Astrocyte (in vitro differentiated cells and primary cell): ENCODE results near the gene ATP8B1. TPM values are rescaled to one million over a fixed set of nuclear protein-coding genes. Genes with fewer than 3 reads are reported as not detected.
A peak's percentile ranks its signal among the peaks of the same experiment; 100 is the strongest.

Experiments used
- DNase-seq: peaks from one replicate; pipeline ENCODE4 v3.0.0-alpha.2; 2010; ENCODE audit warnings: low read depth
- FAIRE-seq: peaks from 2 replicates; lab custom pipeline; 2011; peaks lifted over from hg19 to GRCh38; lab: Jason Lieb, UNC
- H2AFZ ChIP-seq: 2 replicates; pipeline ENCODE4 v1.6.0; 2012; ENCODE audit warnings: low read depth, low read length, inconsistent platforms
- H3K27ac ChIP-seq: 2 replicates; pipeline ENCODE4 v1.5.1; 2011; ENCODE audit warnings: low read depth, low read length, inconsistent platforms
- H3K27me3 ChIP-seq: 2 replicates; pipeline ENCODE4 v1.6.0; 2011; ENCODE audit warnings: low read length, inconsistent platforms; ENCODE audit not compliant: insufficient read depth
- H3K36me3 ChIP-seq: 2 replicates; pipeline ENCODE4 v1.5.1; 2011; ENCODE audit warnings: low read length, inconsistent platforms; ENCODE audit not compliant: insufficient read depth
- H3K4me1 ChIP-seq: 2 replicates; pipeline ENCODE4 v1.5.1; 2011; ENCODE audit warnings: low read length, inconsistent platforms; ENCODE audit not compliant: insufficient read depth
- H3K4me2 ChIP-seq: 2 replicates; pipeline ENCODE4 v1.6.0; 2012; ENCODE audit warnings: low read length, inconsistent platforms
- H3K4me3 ChIP-seq: 2 replicates; pipeline ENCODE4 v1.5.1; 2011; ENCODE audit warnings: low read depth, mild to moderate bottlenecking, low read length, inconsistent platforms; ENCODE audit not compliant: insufficient read depth
- H3K79me2 ChIP-seq: 2 replicates; pipeline ENCODE4 v1.6.0; 2012; ENCODE audit warnings: mild to moderate bottlenecking, low read length, inconsistent platforms; ENCODE audit not compliant: insufficient read depth
- H3K9ac ChIP-seq: 2 replicates; pipeline ENCODE4 v1.6.0; 2012; ENCODE audit warnings: mild to moderate bottlenecking, low read length, inconsistent platforms
- H3K9me3 ChIP-seq: 2 replicates; pipeline ENCODE4 v1.5.1; 2012; ENCODE audit warnings: low read depth, mild to moderate bottlenecking, low read length, inconsistent platforms; ENCODE audit not compliant: insufficient read depth
- H4K20me1 ChIP-seq: 2 replicates; pipeline ENCODE4 v1.6.0; 2012; ENCODE audit warnings: low read length, inconsistent platforms; ENCODE audit not compliant: insufficient read depth
- H3K27ac Mint-ChIP-seq: one replicate; pipeline ENCODE4 v1.8.0; 2021; ENCODE audit warnings: mild to moderate bottlenecking, mixed read lengths; ENCODE audit not compliant: unreplicated experiment
- H3K27me3 Mint-ChIP-seq: one replicate; pipeline ENCODE4 v1.8.0; 2021; ENCODE audit warnings: low read depth, mixed read lengths; ENCODE audit not compliant: unreplicated experiment
- H3K36me3 Mint-ChIP-seq: one replicate; pipeline ENCODE4 v1.8.0; 2021; ENCODE audit warnings: low read depth, mixed read lengths; ENCODE audit not compliant: unreplicated experiment
- H3K4me1 Mint-ChIP-seq: one replicate; pipeline ENCODE4 v1.8.0; 2021; ENCODE audit warnings: low read depth, mixed read lengths; ENCODE audit not compliant: unreplicated experiment
- H3K4me3 Mint-ChIP-seq: one replicate; pipeline ENCODE4 v1.8.0; 2021; ENCODE audit warnings: mild to moderate bottlenecking, moderate library complexity, mixed read lengths; ENCODE audit not compliant: unreplicated experiment
- H3K9me3 Mint-ChIP-seq: one replicate; pipeline ENCODE4 v1.8.0; 2021; ENCODE audit warnings: mild to moderate bottlenecking, mixed read lengths; ENCODE audit not compliant: unreplicated experiment
- CTCF ChIP-seq: IDR thresholded peaks from 2 replicates; pipeline ENCODE4 v1.5.1; 2011; ENCODE audit warnings: low read depth, mild to moderate bottlenecking, inconsistent platforms, low read length, moderate library complexity; ENCODE audit not compliant: insufficient read depth
- EZH2 ChIP-seq: IDR thresholded peaks from 2 replicates; pipeline ENCODE4 v1.6.1; 2012; ENCODE audit warnings: mild to moderate bottlenecking, low read length, inconsistent platforms; ENCODE audit not compliant: insufficient read depth
- total RNA-seq: library from RNA; stranded (reverse); gene quantifications from 2 replicates; pipeline ENCODE4 v1.2.1, GENCODE V29; 2021

Gene ATP8B1
- total RNA-seq, 1 donor from 2014 or later, result 10.4 TPM

GRCh38 chr18:57715671-57716070 is 87.4 kb downstream of the ATP8B1 start:
- no peak overlapping the region for H3K4me3 Mint-ChIP-seq
- H3K4me1 Mint-ChIP-seq, result peaks cover 8% of the 10 kb centered on the region
- H3K27me3 Mint-ChIP-seq, result no peaks in the 10 kb centered on the region
- Histone ChIP-seq H4K20me1 (peaks cover 71% of the 10 kb centered on the region), H3K4me3 (no peak overlapping the region), H3K27me3 (no peaks in the 10 kb centered on the region), H3K79me2 (peaks cover 79% of the 10 kb centered on the region), H3K4me2 (no peak overlapping the region), H2AFZ (no peak overlapping the region), H3K27ac (no peak overlapping the region), H3K4me1 (peaks cover 8% of the 10 kb centered on the region), H3K9me3 (no peaks in the 10 kb centered on the region), H3K9ac (no peak overlapping the region), H3K36me3 (no peaks in the 10 kb centered on the region)
- peaks cover 2% of the 10 kb centered on the region for H3K9me3 Mint-ChIP-seq
- TF ChIP-seq EZH2, result no peak
- no peak for TF ChIP-seq CTCF
- FAIRE-seq (no peak), DNase-seq (no peak)
- H3K36me3 Mint-ChIP-seq, result peaks cover 8% of the 10 kb centered on the region
- no peak overlapping the region for H3K27ac Mint-ChIP-seq

DNA sequence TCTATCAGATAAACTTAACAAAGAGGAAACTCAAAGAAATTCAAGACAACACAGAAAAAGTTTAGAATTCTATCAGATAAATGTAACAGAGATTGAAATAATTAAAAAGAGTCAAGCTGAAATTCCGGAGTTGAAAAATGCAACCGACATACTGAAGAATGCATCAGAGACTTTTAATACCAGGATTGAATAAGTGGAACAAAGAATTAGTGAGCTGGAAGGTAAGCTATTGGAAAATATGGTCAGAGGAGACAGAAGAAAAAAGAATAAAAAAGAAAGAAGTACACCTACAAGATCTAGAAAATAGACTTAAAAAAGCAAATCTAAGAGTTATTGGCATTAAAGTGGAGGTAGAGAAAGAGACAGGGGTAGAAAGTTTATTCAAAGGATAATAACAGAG is 88.0 kb downstream of the ATP8B1 start:
- peaks cover 10% of the 10 kb centered on the region for H3K36me3 Mint-ChIP-seq
- TF ChIP-seq CTCF (no peak), EZH2 (no peak)
- no peak overlapping the region for H3K27ac Mint-ChIP-seq
- Histone ChIP-seq H3K79me2 (peaks cover 83% of the 10 kb centered on the region), H3K27me3 (no peaks in the 10 kb centered on the region), H3K4me3 (no peak overlapping the region), H3K9ac (no peak overlapping the region), H3K27ac (no peak overlapping the region), H3K4me1 (peaks cover 8% of the 10 kb centered on the region), H2AFZ (no peak overlapping the region), H3K4me2 (no peak overlapping the region), H3K9me3 (no peaks in the 10 kb centered on the region), H3K36me3 (peaks cover 4% of the 10 kb centered on the region), H4K20me1 (peaks cover 77% of the 10 kb centered on the region)
- peaks cover 8% of the 10 kb centered on the region for H3K4me1 Mint-ChIP-seq
- DNase-seq (no peak), FAIRE-seq (peak; percentile 29)
- no peaks in the 10 kb centered on the region for H3K27me3 Mint-ChIP-seq
- no peak overlapping the region for H3K4me3 Mint-ChIP-seq
- peaks cover 2% of the 10 kb centered on the region for H3K9me3 Mint-ChIP-seq

DNA sequence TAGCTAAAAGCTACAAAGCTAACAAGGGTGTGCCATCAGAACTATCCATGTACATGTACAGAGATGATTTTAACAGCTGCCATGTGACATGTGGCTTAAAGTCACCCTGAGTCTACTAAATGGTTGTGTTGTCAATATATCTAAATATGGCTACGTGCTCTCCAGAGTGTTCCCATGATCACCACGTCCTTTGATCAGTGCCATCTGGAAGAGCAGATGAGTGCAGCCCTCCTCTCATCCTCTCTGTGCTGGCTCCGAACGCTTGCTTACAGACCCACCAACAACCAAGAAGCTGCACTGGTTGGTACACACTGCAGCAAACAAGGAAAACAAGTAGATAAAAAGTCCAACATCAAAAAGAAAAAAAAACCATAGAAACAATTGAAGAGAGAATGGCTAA is 92.9 kb downstream of the ATP8B1 start:
- TF ChIP-seq CTCF (no peak), EZH2 (no peak)
- H3K4me1 Mint-ChIP-seq, result peaks cover 8% of the 10 kb centered on the region
- no peaks in the 10 kb centered on the region for H3K27me3 Mint-ChIP-seq
- H3K27me3 ChIP-seq, result no peaks in the 10 kb centered on the region
- H3K9ac ChIP-seq, result no peak overlapping the region
- H3K4me3 ChIP-seq, result no peak overlapping the region
- no peaks in the 10 kb centered on the region for H3K9me3 Mint-ChIP-seq
- FAIRE-seq, result no peak
- no peaks in the 10 kb centered on the region for H3K9me3 ChIP-seq
- H4K20me1 ChIP-seq, result peaks cover 72% of the 10 kb centered on the region
- DNase-seq, result no peak
- peaks cover 6% of the 10 kb centered on the region for H3K36me3 Mint-ChIP-seq
- peaks cover 74% of the 10 kb centered on the region for H3K79me2 ChIP-seq
- no peak overlapping the region for H3K4me3 Mint-ChIP-seq
- H3K27ac Mint-ChIP-seq, result no peak overlapping the region
- peaks cover 8% of the 10 kb centered on the region for H3K4me1 ChIP-seq
- H3K4me2 ChIP-seq, result no peak overlapping the region
- H3K27ac ChIP-seq, result no peak overlapping the region
- no peak overlapping the region for H2AFZ ChIP-seq
- H3K36me3 ChIP-seq, result peaks cover 5% of the 10 kb centered on the region
